Measurements from ENCODE around the gene BATF2.
A peak's percentile ranks its signal among the peaks of the same experiment; 100 is the strongest.
"Not testable (repeated sequence)": the region's sequence is repeated elsewhere in the genome, so short reads cannot be mapped to it uniquely, and the experiment has no call there.

Gene BATF2

GRCh38 chr11:65013130-65013887 lies 16.5 kb upstream of the BATF2 start:
- peak; percentile 91 for DNase-seq (ENCODE audit: low spot score)

- DNase-seq (ENCODE audit: low spot score): no peak
Measured at GRCh38 chr11:65008873-65009272, 12.1 kb upstream of the BATF2 start.

- no peak for DNase-seq (ENCODE audit: low spot score)
Measured at GRCh38 chr11:65008016-65008415, 11.2 kb upstream of the BATF2 start.

- DNase-seq (ENCODE audit: low spot score): not testable (repeated sequence)
Measured at GRCh38 chr11:65003968-65004367, 7.2 kb upstream of the BATF2 start.

GRCh38 chr11:65003282-65003681 lies 6.5 kb upstream of the BATF2 start:
- DNase-seq (ENCODE audit: low spot score): no peak

- no peak for DNase-seq (ENCODE audit: low spot score)
Measured at GRCh38 chr11:65002706-65003105, 5.9 kb upstream of the BATF2 start.

- no peak for DNase-seq (ENCODE audit: low spot score)
Measured at GRCh38 chr11:64999478-64999877, 2.7 kb upstream of the BATF2 start.

- peak; percentile 10 for DNase-seq (ENCODE audit: low spot score)
Measured at GRCh38 chr11:64998690-64999431, 2.1 kb upstream of the BATF2 start.

- no peak for DNase-seq (ENCODE audit: low spot score)
Measured at GRCh38 chr11:64998141-64998540, 1.4 kb upstream of the BATF2 start.

GRCh38 chr11:64996327-64996709 lies 453 bp downstream of the BATF2 start:
- DNase-seq (ENCODE audit: low spot score): no peak

- no peak for DNase-seq (ENCODE audit: low spot score)
Measured at GRCh38 chr11:64994318-64994717, 2.5 kb downstream of the BATF2 start.

- DNase-seq (ENCODE audit: low spot score): no peak
Measured at GRCh38 chr11:64990222-64990923, 6.4 kb downstream of the BATF2 start.

- no peak for DNase-seq (ENCODE audit: low spot score)
Measured at GRCh38 chr11:64989416-64989815, 7.4 kb downstream of the BATF2 start.

- DNase-seq (ENCODE audit: low spot score): no peak
Measured at GRCh38 chr11:64987998-64988854, 8.5 kb downstream of the BATF2 start.

- DNase-seq (ENCODE audit: low spot score): not testable (repeated sequence)
Measured at GRCh38 chr11:64983339-64983738, 13.4 kb downstream of the BATF2 start.

GRCh38 chr11:64976651-64977050 lies 20.1 kb downstream of the BATF2 start:
- DNase-seq (ENCODE audit: low spot score): no peak

- no peak for DNase-seq (ENCODE audit: low spot score)
Measured at GRCh38 chr11:64974124-64974523, 22.6 kb downstream of the BATF2 start.

- peak; percentile 89 for DNase-seq (ENCODE audit: low spot score)
Measured at GRCh38 chr11:64971421-64972233, 25.1 kb downstream of the BATF2 start, which contains the start of gene MAJIN. Gene MAJIN, minus strand, starts transcription at chr11:64972108. Its CDS starts 12,703 bp downstream, at chr11:64959405.

GRCh38 chr11:64970731-64971151 lies 26.0 kb downstream of the BATF2 start:
- peak; percentile 40 for DNase-seq (ENCODE audit: low spot score)

- DNase-seq (ENCODE audit: low spot score): no peak
Measured at GRCh38 chr11:64969209-64969608, 27.6 kb downstream of the BATF2 start.

GRCh38 chr11:64967375-64967774 lies 29.4 kb downstream of the BATF2 start:
- no peak for DNase-seq (ENCODE audit: low spot score)

All from CD4-positive, alpha-beta T cell treated with Interleukin-2 at 100 ng/mL for 4 hours (primary cell).